Neural progenitor cell (in vitro differentiated cells): ENCODE measurements around the gene PARN.
"Not testable (repeated sequence)": the region's sequence is repeated elsewhere in the genome, so short reads cannot be mapped to it uniquely, and the experiment has no call there.

Experiments
- CTCF ChIP-seq: fragments of 200-600 bp; sonication (generic); IDR thresholded peaks from 2 replicates; pipeline ENCODE4 v1.5.1; 2017; ENCODE audit warnings: antibody characterized with exemption, mild to moderate bottlenecking
- EZH2phosphoT487 ChIP-seq: fragments of 200-600 bp; sonication (generic); IDR thresholded peaks from 2 replicates; pipeline ENCODE4 v1.6.1; 2017; ENCODE audit warnings: antibody characterized with exemption

GRCh38 chr16:14403001-14403389 lies 227.1 kb downstream of the PARN start:
- not testable (repeated sequence) for TF ChIP-seq EZH2phosphoT487, CTCF
